Tibial nerve (tissue), 4 donors: ENCODE measurements around the gene MEIOC. TPM values are rescaled to one million over a fixed set of nuclear protein-coding genes. Genes with fewer than 3 reads are reported as not detected.
"Not testable (repeated sequence)": the region's sequence is repeated elsewhere in the genome, so short reads cannot be mapped to it uniquely, and the experiment has no call there.

Experiments used
- DNase-seq, 2 donors: peaks; one replicate each; pipeline ENCODE4 v3.0.0-alpha.2; 2019; ENCODE audit warnings: low spot score in 2 of 2
- H3K27ac ChIP-seq, 4 donors: fragments of 200-600 bp; sonication (generic) in 3 of 4; one replicate each; pipeline ENCODE4 v1.5.1; 2017 to 2019; ENCODE audit warnings: mild to moderate bottlenecking in 1 of 4
- H3K27me3 ChIP-seq, 2 donors: fragments of 200-600 bp; sonication (generic) in 1 of 2; one replicate each; pipeline versions ENCODE4 v1.5.1 to v1.6.0; 2017 to 2019
- H3K36me3 ChIP-seq, 3 donors: fragments of 200-600 bp; sonication (generic); one replicate each; pipeline ENCODE4 v1.5.1; 2018 to 2019
- H3K4me1 ChIP-seq, 4 donors: fragments of 200-600 bp; sonication (generic) in 3 of 4; one replicate each; pipeline ENCODE4 v1.5.1; 2017 to 2019
- H3K4me3 ChIP-seq, 4 donors: fragments of 200-600 bp; sonication (generic) in 3 of 4; one replicate each; pipeline ENCODE4 v1.5.1; 2017 to 2019; ENCODE audit warnings: mild to moderate bottlenecking in 1 of 4, moderate library complexity in 1 of 4
- H3K9me3 ChIP-seq, 4 donors: fragments of 200-600 bp; sonication (generic) in 3 of 4; one replicate each; pipeline ENCODE4 v1.5.1; 2017 to 2019
- CTCF ChIP-seq, 5 experiments: fragments of 200-600 bp in 3 of 5; fragments of 450-650 bp in 2 of 5; sonication (generic) in 3 of 5; IDR thresholded peaks; one replicate each; pipeline ENCODE4 v1.5.1; 2016 to 2019; ENCODE audit warnings: antibody characterized with exemption in 5 of 5, mild to moderate bottlenecking in 3 of 5, moderate library complexity in 2 of 5
- EP300 ChIP-seq, 2 donors: sonication (generic); formaldehyde crosslinking; IDR thresholded peaks; one replicate each; pipeline ENCODE4 v1.6.1; 2017; ENCODE audit warnings: antibody characterized with exemption in 2 of 2, mild to moderate bottlenecking in 1 of 2
- POLR2A ChIP-seq, 2 donors: fragments of 450-650 bp; IDR thresholded peaks; one replicate each; pipeline ENCODE4 v1.6.1; 2017; ENCODE audit warnings: antibody characterized with exemption in 2 of 2, mild to moderate bottlenecking in 2 of 2, moderate library complexity in 2 of 2
- WGBS, 2 donors: methylation state at CpG; one replicate each; pipeline ENCODE4 v1.1.5; 2018; 5-methylcytosine and 5-hydroxymethylcytosine counted together
- total RNA-seq, 4 donors: library from RNA; depleted of rRNA; stranded (reverse); fragments of >200 nt; gene quantifications; one replicate each; pipeline ENCODE4 v1.1.0, GENCODE V29; 2016

MEIOC gene
- total RNA-seq, 4 donors from 2014 or later: not detected

DNA sequence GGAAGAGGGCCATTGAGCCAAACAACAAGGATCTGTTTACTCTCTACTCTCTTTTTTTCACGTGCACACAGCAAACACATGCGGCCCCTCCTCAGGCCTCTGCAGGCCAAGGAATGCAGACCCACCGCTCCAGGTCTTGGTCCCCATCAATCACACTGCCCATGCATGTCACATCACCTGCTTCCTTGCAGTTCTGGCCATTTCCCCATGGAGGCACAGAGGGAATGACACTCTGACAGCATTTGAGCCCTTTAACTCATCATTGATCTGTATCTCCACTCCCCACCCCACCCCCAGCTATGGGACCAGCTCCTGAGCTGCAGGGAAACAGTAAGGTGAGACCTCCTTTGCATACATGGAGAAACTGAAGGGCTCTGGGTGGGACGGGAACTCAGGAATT is 45.9 kb upstream of the MEIOC start:
- H3K4me3 ChIP-seq: no peak overlapping the region
- H3K27me3 ChIP-seq: no peaks in the 10 kb centered on the region
- no peaks in the 10 kb centered on the region for H3K9me3 ChIP-seq
- peaks cover 0 to 21% (median 0%) of the 10 kb centered on the region in 4 donors for H3K4me1 ChIP-seq
- no peak overlapping the region for H3K27ac ChIP-seq
- no peak for DNase-seq
- WGBS, 2 donors: 49 to 55% methylated on average over 4 of the region's 4 CpGs
- no peaks in the 10 kb centered on the region for H3K36me3 ChIP-seq
- TF ChIP-seq CTCF (IDR thresholded peaks at IDR 0.05) (no peak), POLR2A (IDR thresholded peaks at IDR 0.05) (no peak), EP300 (IDR thresholded peaks at IDR 0.05) (no peak)

DNA sequence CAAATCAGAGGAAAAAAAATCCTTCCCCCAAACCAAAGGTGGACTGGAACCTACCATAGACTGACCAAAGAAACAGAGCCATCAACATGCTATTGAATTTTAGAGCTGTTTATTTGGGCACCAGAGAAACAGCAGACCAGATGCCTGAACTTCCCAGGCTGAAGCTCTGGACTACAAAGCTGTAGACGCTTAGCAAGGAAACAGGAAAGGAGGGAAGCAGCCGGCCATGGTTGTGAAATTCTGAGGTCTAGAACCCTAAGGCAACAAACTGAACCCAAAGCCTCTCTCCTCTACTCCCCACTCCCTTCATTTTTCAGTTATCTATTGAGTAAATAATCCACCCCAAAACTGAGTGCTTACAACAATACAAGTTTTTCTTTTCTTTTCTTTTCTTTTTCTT is 45.4 kb upstream of the MEIOC start:
- no peak for DNase-seq
- no peaks in the 10 kb centered on the region for H3K9me3 ChIP-seq
- H3K36me3 ChIP-seq: no peaks in the 10 kb centered on the region
- TF ChIP-seq EP300 (IDR thresholded peaks at IDR 0.05) (no peak), CTCF (IDR thresholded peaks at IDR 0.05) (no peak), POLR2A (IDR thresholded peaks at IDR 0.05) (no peak)
- H3K27ac ChIP-seq: no peak overlapping the region
- H3K4me1 ChIP-seq: peaks cover 0 to 21% (median 0%) of the 10 kb centered on the region in 4 donors
- no peak overlapping the region for H3K4me3 ChIP-seq
- WGBS, 2 donors: 24 to 26% methylated on average over 2 of the region's 2 CpGs
- no peaks in the 10 kb centered on the region for H3K27me3 ChIP-seq

GRCh38 chr17:44614862-44615261 is 41.4 kb upstream of the MEIOC start:
- Histone ChIP-seq H3K4me3 (no peak overlapping the region), H3K4me1 (peaks cover 0 to 4% (median 0%) of the 10 kb centered on the region in 4 donors), H3K9me3 (no peaks in the 10 kb centered on the region), H3K27ac (no peak overlapping the region), H3K36me3 (no peaks in the 10 kb centered on the region), H3K27me3 (no peaks in the 10 kb centered on the region)
- 77 to 79% methylated on average over 5 of the region's 5 CpGs for WGBS, 2 donors
- no peak for DNase-seq
- TF ChIP-seq CTCF (IDR thresholded peaks at IDR 0.05) (no peak), EP300 (IDR thresholded peaks at IDR 0.05) (no peak), POLR2A (IDR thresholded peaks at IDR 0.05) (no peak)

DNA sequence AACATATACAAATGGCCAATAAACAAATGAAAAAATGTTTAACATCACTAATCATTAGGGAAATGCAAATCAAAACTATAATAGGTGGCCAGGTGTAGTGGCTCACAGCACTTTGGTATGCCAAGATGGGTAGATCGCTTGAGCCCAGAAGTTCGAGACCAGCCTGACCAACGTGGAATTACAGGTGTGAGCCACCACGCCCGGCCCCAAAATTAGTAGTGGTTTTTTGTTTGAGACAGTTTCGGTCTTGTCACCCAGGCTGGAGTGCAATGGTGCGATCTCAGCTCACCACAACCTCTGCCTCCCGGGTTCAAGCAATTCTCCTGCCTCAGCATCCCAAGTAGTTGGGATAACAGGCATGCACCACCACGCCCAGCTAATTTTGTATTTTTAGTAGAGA is 37.6 kb upstream of the MEIOC start:
- 81 to 94% methylated on average over 9 of the region's 9 CpGs for WGBS, 2 donors
- not testable (repeated sequence) for H3K36me3 ChIP-seq, H3K4me3 ChIP-seq, H3K27me3 ChIP-seq, H3K4me1 ChIP-seq, H3K27ac ChIP-seq, DNase-seq, H3K9me3 ChIP-seq

DNA sequence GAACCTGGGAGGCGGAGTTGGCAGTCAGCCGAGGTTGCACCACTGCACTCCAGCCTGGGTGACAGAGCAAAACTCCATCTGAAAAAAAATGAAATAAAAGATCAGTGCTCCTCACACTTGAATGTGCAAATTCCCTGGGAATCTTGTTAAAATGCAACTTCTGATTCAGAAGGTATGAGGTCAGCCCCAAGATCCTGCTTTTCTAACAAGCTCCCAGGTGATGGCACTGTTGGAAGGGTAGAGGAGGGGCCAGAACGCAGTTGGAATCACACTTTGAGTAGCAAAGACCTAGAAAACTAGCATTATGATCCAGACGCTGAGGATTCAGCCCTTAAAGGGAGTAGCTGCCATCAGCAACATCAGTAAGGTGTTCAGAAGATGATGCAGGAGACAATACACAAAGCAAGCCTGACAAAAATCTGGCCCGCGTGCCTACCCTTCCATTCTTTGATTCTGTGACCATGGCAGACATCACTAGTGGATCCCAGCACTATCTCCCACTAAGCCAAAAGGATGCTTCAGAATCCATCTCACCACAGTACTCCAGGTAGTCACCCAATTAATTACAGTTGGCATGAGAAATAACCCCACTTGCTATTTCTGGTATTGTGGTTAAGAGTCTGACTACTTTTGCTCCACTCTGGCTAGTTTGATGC is 33.1 kb upstream of the MEIOC start:
- WGBS, 2 donors: 78% methylated on average over 6 of the region's 6 CpGs
- peaks cover 0 to 3% (median 0%) of the 10 kb centered on the region in 4 donors for H3K9me3 ChIP-seq
- no peaks in the 10 kb centered on the region for H3K27me3 ChIP-seq
- H3K4me3 ChIP-seq: no peak overlapping the region
- H3K4me1 ChIP-seq: peaks cover 0 to 4% (median 0%) of the 10 kb centered on the region in 4 donors
- no peak for DNase-seq
- H3K36me3 ChIP-seq: no peaks in the 10 kb centered on the region
- TF ChIP-seq EP300 (IDR thresholded peaks at IDR 0.05): no peak
- TF ChIP-seq POLR2A (IDR thresholded peaks at IDR 0.05): no peak
- TF ChIP-seq CTCF (IDR thresholded peaks at IDR 0.05): no peak
- H3K27ac ChIP-seq: no peak overlapping the region
